GM21825 (cell line): ENCODE data around the gene KRTAP9-9.
"Not testable (repeated sequence)": the region's sequence is repeated elsewhere in the genome, so short reads cannot be mapped to it uniquely, and the experiment has no call there.

Source experiments
- ATAC-seq: cut with Tn5 transposase; IDR thresholded peaks from one replicate; pipeline ENCODE4 v1.9.1; 2021; ENCODE audit warnings: mild to moderate bottlenecking, moderate library complexity; ENCODE audit not compliant: unreplicated experiment

Gene KRTAP9-9

DNA sequence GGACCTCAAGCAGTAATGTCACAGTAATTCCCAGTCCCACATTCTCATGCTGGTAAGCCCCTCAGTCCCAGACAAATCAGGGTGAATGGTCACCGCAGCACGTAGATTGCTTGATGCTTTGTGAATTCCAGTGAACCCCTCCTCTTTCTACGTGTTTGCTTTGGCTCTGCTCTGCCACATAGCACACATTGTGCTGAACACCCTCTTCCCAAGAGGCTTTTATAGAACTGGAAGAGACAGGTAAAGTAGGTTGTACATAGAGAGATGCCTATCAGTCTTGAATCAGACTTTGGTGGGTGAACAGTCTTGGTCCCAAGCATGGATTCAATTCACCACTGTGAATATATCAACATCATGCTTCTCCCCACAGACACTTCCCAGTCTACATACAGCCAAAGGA is 9.4 kb downstream of the KRTAP9-9 start:
- no peak for ATAC-seq

GRCh38 chr17:41265078-41265477 is 9.9 kb downstream of the KRTAP9-9 start, which contains the start of gene KRTAP9-6:
Gene KRTAP9-6 (plus strand): TSS chr17:41265378. CDS start chr17:41265378, 0 bp downstream.
- ATAC-seq, result no peak

- no peak for ATAC-seq
These were observed 12.5 kb downstream of the KRTAP9-9 start for GRCh38 chr17:41267711-41268110.

- not testable (repeated sequence) for ATAC-seq
These were observed 16.1 kb downstream of the KRTAP9-9 start for GRCh38 chr17:41271323-41271722.

- ATAC-seq, result no peak
These were observed 16.7 kb downstream of the KRTAP9-9 start for GRCh38 chr17:41271858-41272257.

DNA sequence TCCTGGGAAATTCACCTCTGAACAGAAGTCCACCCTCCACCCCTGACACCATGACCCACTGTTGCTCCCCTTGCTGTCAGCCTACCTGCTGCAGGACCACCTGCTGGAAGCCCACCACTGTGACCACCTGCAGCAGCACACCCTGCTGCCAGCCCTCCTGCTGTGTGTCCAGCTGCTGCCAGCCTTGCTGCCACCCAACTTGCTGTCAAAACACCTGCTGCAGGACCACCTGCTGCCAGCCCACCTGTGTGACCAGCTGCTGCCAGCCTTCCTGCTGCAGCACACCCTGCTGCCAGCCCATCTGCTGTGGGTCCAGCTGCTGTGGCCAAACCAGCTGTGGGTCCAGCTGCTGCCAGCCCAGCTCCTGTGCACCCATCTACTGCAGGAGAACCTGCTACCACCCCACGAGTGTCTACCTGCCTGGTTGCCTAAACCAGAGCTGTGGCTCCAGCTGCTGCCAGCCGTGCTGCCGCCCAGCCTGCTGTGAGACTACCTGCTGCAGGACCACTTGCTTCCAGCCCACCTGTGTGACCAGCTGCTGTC is 20.5 kb downstream of the KRTAP9-9 start, which contains the start of gene KRTAP9-7:
TSS of gene KRTAP9-7 (plus strand) at position 51 of the 543 bp plus-strand sequence. CDS start at position 51, 0 bp downstream.
- ATAC-seq, result not testable (repeated sequence)

- no peak for ATAC-seq
These were observed 23.2 kb downstream of the KRTAP9-9 start for GRCh38 chr17:41278176-41278955.

DNA sequence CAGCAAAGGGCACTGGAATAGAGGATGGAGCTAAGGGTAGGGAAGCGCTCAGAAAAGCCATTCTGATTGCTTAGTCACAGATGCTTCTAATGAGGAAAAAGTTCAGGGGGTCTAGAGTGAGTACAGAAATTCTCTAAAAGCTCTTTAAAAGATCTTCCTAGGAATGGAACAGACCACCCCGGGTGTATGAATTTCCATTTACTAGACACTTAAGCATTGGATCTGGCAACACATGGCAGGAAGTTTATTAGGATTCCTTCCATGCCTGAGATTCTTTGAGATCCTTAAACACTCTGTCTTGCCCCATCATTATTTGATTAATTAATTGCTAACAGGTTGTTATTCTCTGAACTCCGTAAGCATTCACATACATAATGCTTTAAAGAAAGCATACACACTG is 28.9 kb downstream of the KRTAP9-9 start:
- no peak for ATAC-seq

DNA sequence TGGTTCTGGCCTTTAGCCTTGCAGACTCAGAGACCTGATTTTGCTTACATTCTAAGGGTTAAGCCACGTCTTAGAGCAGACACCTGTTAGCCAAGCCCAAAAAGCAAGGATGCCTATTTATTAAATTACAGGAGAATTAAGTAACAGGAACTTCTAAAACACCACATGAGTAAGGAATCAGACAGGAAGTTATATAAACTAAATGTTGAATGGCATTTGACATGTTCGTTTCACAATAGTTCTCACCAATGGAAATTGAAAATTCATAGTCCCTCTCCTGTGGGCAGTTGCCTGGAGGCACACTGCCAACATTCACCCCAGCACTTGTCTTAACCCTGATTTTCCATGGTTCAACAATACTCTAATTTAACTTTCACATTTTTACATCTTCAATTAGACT is 29.4 kb downstream of the KRTAP9-9 start:
- no peak for ATAC-seq

DNA sequence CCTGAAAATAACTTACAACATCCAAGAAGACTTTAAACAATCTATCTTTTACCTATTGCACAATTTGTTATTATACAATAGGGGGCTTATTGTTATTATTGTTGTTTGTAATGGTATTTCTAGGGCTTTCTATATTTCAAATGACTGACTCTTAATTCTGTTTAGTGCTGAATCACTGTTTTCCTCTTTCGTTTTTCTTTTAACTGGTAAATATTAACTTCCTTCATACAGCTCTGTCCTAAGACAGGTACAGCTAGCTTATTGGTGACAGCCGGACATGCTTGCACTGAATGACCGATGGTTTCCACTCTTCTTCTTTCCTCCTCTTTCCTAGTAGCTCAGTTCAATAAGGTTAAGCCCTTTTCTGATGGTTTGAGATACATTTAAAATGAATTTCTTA is 31.9 kb downstream of the KRTAP9-9 start:
- no peak for ATAC-seq

DNA sequence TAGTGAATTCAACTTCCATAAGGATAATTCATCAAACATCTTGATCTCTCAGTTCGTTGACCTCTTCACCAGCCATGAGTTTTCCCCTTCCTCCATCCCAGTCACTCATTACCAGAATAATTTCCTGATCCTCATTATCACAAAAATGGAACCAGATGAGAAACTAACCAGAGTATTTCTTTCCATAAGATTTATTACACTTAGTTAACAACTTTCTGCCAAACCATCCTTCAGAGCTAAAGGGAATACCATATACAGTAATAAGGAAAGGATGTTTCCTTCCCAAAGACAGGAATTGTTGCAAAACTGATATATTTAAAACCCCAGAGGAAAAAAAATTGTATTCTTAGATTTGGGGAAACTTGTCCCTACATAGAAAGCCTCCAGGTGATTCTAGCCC is 38.8 kb downstream of the KRTAP9-9 start:
- ATAC-seq, result no peak

GRCh38 chr17:41296846-41297245 is 41.7 kb downstream of the KRTAP9-9 start:
- ATAC-seq, result no peak

DNA sequence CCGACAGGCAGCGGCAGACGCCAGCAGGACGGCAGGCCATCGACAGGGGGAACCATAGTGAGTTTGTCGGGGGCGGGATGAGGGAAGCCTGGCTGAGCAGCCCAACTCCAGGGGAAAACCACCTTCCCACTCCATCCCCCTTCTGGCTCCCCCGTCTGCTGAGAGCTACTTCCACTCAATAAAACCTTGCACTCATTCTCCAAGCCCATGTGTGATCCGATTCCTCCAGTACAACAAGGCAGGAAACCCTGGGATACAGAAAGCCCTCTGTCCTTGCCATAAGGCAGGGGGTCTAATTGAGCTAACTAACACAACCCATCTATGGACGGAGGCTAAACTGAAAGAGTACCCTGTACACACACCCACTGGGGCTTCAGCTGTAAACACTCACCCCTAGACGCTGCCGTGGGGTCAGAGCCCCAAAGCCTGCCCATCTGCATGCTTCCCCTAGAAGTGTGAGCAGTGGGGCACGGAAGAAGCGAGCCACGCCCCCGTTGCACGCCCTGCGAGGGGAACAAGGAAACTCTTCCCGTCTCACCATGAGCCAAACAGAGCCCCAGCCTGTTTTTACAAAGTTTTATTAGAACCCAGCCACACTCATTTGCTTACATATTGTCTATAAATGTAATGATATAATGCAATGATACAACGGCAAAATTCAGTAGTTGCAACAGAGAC is 43.4 kb downstream of the KRTAP9-9 start:
- no peak for ATAC-seq

- ATAC-seq, result no peak
These were observed 46.1 kb downstream of the KRTAP9-9 start for GRCh38 chr17:41301204-41301790.

- no peak for ATAC-seq
These were observed 47.0 kb downstream of the KRTAP9-9 start, which contains the start of gene KRTAP29-1 for GRCh38 chr17:41301916-41302901. Gene KRTAP29-1 (minus strand): TSS chr17:41302851. CDS start chr17:41302851, 0 bp downstream.

- no peak for ATAC-seq
These were observed 47.8 kb downstream of the KRTAP9-9 start for GRCh38 chr17:41302981-41303380.

DNA sequence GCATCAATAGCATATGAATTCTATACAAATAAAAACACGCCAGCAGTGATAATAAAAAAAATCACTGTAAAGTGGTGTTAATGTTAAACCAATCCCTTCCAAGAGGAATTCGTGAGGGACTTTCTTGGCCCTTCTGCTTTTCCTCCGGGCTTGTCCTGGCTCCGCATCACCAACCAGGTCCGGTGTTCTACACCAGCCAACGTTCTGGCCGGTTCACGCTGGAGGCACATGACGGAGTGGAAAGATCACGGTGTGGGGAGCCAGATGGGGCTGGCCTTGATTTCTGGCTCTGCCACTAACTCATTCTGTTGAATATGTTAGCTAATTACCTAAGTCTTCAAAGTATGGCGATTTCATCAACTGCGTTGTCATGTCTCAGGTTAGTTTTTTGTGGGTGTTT is 48.9 kb downstream of the KRTAP9-9 start:
- ATAC-seq, result no peak
